ENCODE results near the gene TK1. TPM values are rescaled to one million over a fixed set of nuclear protein-coding genes. Genes with fewer than 3 reads are reported as not detected.
A peak's percentile ranks its signal among the peaks of the same experiment; 100 is the strongest.
"Not testable (repeated sequence)": the region's sequence is repeated elsewhere in the genome, so short reads cannot be mapped to it uniquely, and the experiment has no call there.

Gene TK1
- total RNA-seq, 1 donor from 2014 or later, result 51.8 TPM

DNA sequence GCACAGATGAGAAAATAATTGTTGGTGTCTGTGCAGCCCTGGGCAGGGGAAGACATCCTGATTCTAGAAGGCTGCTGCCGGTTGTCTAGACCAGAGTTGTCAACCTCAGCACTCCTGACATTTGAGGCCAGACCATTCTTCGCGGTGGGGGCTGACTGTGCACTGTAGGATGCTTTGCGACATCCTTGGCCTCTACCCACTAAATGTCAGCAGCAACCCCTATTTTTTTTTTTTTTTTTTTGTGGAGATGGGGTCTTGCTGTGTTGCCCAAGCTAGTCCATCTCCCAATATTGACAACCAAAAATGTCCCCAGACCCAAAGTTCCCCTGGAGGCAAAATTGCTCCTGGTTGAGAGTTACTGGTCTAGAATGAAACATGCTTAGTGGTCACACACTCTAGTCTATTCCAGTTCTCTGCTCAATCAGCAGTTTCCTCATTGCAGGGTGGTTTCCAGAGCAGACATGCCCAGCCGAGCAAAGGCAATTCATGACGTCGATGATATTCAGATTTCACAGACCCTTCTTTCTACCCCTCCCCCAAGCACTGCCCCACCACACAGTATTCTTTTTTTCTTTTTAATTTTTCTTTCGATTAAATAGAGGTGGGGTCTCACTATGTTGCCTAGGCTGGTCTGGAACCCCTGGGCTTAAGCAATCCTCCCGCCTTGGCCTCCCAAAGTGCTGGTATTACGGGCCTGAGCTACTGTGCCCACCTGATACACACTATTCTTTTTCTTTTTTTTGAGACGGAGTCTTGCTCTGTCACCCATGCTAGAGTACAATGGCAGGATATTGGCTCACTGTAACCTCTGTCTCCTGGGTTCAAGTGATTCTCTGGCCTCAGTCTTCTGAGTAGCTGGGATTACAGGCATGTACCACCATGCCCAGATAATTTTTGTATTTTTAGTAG, 31.7 kb downstream of the TK1 start:
- no peak for DNase-seq (ENCODE audit: extremely low read depth, low read depth, low spot score)

DNA sequence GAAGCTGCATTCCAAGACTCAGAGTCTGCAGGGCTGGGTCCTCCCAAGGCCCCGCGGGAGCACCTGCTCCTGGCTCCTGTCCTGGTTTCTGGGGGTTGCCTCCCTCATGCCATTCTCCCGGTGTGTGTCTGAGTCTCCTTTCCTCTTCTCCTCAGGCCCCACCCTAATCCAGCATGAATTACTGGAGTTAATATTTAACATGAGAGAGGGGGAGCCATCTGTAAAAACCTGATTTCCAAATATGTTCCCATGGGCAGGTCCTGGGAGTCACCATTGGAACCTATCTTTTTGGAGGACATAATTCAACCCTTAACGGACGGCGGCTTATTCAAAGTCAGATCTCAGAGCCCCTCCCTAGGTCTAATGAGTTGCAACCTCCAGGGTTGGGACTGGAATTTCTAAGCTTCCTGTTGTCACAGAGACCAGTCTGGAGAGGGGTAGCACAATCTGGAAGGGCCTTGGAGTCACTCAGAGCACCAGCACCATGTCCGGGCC, 35.3 kb downstream of the TK1 start:
- no peak for DNase-seq (ENCODE audit: extremely low read depth, low read depth, low spot score)

DNA sequence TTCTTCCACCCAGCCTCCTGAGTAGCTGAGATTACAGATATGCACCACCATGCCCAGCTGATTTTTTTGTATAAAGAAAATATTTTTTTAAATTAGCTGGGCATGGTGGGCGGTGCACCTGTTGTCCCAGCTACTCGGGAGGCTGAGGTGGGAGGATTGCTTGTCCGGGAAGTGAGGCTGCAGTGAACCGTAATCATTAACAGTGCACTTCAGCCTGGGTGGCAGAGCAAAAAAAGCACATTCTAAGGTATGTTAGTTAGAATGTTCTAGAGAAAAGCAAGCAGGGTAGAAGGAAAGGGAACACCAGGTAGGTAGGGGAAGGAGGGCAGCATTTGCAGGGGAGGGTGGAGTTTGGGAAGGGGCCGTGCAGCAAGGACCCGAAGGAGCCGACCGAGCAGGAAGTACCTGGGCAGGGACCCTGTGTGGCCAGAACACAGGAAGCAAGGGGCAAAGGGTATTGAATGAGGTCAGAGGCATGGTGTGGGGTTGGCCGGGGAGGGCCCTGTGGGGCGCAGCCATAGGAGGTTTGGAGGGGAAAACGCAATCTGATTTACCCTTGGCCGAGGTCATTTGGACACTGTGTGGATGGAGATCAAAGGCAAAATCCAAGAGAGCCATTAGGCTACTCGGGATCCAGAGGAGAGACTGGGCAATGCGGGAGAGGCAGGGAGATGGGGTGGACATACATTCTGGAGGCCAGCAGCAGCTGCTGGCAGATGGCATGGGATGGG, 38.4 kb downstream of the TK1 start:
- no peak for DNase-seq (ENCODE audit: extremely low read depth, low read depth, low spot score)

DNA sequence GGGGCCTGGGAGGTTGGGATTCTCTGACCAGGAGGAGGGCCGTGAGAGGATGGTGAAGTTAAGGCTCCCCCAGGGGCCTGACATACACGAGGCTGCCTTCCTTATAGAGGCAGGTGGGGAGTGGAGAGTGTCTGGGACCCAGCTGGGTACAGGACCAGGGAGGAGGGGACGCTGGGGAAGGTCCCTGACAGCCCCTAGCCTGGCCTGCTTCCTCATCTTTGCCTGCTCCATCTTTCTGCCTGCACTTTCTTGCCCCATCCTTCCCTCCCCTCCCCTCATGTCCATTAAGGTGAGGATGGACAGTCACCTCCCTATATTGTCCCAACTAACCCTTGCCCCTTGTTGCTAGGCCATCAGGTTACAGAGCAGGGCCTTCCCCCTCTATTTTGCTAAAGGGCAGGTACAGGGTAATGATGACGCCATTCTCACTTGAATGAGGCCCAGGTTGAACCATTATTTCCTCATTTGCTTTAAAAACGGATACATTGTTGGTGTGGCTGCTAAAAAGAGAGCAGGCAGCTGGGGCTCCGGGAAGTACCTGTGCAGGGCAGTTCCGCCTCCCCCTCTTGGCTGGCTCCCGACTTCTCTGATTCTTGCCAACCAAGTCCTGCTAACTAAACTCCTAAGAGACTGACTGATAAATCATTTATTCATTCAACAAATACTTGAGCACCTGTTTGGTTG, 39.4 kb downstream of the TK1 start:
- DNase-seq (ENCODE audit: extremely low read depth, low read depth, low spot score), result no peak

DNA sequence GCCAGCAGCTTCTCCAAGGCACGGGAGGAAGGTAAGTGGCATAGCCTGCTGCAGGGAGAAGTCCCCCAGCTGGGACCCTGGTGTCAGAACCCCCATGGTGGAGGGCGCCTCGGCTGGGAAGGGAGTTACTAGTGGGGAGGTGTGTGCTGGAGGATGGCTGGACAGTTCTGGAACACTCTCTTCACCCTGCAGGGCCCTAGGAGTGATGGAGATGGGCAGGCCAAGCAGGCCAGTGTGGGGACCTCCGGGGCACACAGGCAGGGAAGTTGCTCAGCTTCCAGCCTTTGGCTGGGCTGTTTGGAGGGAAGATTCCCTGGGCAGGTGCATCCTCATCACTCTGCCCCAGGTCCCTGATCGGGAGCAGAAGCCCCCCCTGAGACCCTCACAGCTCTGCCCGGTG, 40.0 kb downstream of the TK1 start:
- no peak for DNase-seq (ENCODE audit: extremely low read depth, low read depth, low spot score)

DNA sequence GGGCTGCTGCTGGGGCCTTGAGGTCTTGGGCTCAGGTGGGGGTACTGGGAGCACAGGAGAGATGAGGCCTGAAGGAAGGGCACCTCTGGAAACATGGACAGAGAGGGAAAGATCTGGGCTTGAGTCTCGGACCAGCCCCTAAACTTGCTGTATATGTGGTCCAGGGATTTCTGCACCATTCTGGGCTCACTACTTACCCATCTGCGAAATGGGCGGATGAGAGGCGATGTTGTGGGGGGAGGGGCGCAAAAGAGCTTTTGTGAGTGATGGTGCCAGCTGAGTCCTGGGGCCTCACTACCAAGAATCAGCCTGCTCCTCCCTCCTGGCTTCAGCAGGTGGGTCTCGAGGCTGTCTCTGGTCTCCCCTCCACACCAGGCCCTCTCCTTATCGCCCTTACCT, 40.4 kb downstream of the TK1 start:
- no peak for DNase-seq (ENCODE audit: extremely low read depth, low read depth, low spot score)

DNA sequence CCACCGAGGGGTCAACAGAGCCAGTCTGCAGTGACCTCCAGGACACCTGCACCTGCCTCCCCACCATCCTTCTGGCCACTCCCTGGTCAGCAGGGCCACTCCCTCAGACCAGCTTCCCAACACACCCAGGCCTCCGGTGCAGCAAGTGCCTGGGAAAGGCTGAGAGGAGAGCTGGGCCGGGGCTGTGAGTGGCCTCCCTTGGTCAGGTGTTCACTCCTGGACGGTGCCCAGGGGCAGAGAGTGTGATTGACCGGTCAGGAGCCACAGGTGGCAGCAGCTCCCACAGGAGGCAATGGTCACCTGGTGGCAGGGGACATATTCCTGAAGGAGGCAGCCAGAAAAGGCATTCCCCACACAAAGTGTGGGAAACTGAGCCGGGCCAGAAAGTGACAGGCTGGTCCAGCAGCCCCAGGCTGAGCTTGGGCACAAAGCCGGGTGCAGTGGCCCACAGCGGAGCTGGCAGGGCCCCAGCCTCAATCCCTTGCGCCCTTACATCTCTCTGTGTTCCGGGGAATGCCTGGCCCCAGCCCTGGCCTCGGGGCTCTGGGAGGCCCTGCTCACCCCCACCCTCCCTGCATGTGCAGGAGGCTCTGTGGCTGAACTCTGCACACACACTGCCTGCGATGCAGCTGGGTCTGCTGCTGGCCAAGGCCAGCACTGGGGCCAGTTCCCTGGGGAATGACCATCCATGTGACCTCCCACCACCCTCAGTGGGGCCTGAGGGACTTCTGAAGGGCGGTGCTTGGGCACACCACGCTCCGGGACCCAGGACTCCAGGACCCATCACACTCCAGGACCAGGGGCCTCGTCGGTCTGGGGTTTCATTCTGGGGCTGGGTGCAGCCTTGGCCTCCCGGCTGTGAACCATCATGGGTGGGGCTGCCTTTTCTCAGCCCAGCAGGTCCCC, 41.9 kb downstream of the TK1 start:
- DNase-seq (ENCODE audit: extremely low read depth, low read depth, low spot score), result no peak

DNA sequence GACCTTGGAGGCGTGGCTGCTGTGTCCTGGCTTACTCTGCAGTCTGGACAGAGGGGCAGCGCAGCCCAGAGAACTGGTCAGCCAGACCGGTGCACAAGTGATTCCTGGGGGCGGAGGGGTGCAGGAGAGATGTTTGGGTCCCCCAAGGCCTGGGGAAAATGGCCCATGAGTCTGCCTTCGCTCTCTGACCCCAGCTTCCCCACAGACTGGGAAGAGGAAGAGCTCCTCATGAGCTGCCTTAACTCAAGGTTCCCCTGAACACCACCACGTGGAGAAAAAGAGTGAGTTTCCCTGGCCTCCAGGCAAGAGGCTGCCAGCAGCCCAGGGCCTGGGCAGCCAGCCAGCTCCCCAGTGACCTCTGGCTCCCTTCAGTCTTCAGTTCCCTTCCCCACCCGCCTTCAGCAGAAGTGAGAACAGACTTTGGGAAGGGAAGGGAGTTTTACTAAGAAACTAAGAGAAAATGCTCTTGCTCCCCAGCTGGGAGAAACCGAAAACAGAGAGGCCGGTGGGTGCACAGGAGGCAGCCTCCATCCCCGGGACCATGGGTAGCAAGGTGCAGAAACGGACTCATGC, 42.6 kb downstream of the TK1 start:
- DNase-seq (ENCODE audit: extremely low read depth, low read depth, low spot score), result peak; percentile 22

DNA sequence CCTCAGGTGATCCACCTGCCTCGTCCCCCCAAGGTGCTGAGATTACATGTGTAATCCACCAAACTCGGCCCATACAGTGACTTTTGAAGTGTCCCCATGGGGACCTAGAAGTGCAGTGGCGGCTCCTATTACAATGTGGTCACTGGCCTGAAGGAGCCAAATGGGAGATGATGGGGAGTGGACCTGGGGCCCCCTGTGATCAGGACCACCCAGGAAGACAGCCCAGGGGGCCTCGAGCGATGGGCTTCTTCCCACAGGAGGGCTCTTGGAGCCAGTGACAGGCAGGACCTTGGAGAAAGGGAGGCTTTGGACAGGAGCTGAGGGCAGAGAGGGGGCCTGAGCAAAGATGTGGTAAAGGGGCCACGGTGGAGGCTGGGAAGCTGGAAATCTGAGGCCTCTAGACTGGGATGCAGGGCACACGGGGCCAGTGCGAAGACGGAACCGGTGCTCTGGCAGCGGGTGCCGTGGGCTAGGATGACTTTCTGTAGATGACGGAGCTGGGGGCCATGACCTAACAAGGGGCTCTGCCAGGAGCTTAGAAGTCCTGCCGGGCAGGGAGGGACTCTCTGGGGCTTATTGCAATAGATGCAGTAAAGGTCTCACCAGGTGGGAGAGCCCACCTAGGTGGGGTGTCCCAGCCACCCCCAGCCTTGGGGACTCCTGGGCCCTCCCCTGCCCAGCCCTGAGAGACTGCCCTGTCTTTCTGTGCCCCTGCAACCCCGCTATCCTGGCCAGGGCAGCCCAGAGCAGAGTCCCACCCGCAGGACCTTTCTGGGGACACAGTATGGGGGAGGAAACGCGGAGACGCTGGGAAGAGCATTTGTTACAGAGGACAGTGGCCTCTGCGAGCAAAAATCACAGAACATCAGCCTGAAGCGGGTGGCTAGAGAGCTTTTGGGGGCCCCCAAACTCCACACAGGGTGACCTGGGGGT, 43.4 kb downstream of the TK1 start:
- no peak for DNase-seq (ENCODE audit: extremely low read depth, low read depth, low spot score)

DNA sequence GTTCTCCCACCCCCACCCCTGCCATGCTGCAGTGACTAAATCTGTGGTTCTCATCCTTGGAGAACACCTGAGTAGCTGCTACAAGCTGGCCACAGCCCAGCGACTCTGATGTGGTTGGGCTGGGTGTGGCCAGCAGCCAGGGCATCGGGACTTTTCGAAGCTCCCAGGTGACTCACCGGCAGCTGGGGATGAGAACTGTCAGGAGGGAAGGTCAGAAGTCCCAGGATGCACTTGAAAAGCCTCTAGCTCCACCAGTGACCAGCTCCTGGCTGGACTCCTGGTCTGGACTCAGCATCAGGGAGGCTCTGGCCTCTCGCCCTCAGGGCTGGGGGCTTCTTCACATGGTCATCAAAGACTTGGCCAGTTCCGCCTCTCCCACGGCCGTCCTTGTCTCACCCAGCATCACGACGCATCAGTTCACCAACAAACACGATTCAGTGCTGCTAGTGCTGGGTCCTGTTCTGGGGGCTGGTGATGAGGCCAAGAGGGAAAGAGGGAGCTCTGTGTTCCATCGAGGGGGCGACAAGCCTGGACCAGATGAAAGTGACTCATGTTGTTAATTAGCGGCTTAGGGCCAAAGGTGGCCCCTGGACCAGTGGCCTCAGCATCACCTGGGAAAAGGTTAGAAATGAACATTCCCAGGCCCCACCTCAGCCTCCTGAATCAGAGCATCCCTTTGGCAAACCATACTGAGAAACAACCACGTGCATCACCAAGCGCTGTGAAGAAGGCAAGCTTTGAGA, 44.6 kb downstream of the TK1 start:
- DNase-seq (ENCODE audit: extremely low read depth, low read depth, low spot score), result no peak

DNA sequence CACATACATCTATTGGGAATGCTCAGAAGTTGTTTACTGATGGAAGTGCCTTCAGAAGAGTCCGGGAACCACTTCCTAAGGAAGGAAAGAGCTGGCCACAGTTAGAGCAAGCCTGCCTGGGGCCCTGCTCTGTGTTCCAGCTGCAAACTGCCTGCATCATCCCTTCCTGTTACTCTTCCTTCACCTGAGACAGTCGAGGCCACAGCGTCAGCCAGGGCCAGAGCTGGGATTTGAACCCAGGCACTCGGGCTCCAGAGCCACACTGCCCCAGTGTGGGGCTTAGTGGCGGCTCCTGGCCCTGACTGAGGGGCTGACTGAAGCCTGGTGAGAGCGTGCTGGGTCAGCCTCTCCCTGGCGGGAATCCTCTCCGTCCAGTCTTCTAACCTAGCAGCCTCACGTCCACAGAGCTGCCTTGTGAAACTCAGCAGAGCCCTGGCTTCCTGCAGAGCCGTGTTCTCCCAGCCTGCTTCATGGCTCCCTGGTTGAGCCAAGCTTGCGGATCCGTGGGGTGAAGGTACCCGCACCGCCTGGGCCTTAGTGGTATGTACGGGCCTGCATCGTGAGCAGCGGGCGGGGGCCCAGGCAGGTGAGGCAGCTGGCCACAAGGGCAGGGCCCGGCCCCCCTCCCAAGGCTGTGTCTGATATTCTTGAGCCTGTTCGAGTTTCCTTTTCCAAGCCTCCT, 45.3 kb downstream of the TK1 start:
- no peak for DNase-seq (ENCODE audit: extremely low read depth, low read depth, low spot score)

DNA sequence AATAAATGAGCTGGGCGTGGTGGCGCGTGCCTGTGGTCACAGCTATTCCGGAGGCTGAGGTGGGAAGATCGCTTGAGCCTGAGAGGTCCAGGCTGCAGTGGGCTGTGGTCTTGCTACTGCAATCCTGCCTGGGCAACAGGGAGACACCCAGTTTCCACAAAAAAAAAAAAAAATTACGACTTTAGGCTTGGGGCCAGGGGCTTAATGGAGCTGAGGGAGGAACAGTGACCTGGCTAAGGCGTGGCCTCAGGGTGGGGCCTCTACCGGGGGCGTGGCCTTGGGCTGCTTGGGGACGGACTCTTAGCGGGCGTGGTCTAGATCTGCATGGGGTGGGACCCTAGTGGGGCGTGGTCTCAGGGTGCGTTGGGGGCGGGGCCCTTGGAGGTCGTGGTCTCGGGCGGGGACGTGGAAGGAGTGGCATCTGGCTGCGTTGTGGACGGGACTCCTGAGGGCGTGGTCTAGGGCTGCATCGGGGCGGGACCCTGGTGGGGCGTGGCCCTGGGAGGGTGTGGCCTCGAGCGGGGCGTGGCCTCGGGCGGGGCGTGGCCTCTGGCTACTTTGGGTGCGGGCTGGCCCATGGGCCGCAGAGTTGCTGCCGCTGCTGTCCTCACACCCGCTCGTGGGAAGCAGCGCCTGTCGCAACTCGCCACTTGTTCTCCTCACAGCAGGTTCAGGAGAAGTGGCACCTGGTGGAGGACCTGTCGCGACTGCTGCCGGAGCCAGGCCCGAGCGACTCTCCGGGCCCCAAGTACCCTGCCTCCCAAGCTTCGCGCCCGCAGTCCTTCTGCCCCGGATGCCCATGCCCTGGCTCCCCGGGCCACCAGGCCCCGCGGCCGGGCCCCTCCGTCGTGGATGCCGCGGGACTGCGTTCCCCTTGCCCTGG, 46.4 kb downstream of the TK1 start:
- DNase-seq (ENCODE audit: extremely low read depth, low read depth, low spot score), result peak; percentile 29

DNA sequence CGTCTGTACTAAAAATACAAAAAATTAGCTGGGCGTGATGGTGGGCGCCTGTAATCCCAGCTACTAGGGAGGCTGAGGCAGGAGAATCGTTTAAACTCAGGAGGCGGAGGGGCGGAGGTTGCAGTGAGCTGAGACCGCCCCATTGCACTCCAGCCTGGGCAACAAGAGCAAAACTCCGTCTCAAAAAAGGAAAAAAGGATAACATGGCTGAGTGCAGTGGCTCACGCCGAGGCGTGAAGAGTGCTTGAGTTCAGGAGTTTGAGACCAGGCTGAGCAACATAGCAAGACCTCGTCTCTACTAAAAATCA, 47.0 kb downstream of the TK1 start:
- DNase-seq (ENCODE audit: extremely low read depth, low read depth, low spot score), result not testable (repeated sequence)

DNA sequence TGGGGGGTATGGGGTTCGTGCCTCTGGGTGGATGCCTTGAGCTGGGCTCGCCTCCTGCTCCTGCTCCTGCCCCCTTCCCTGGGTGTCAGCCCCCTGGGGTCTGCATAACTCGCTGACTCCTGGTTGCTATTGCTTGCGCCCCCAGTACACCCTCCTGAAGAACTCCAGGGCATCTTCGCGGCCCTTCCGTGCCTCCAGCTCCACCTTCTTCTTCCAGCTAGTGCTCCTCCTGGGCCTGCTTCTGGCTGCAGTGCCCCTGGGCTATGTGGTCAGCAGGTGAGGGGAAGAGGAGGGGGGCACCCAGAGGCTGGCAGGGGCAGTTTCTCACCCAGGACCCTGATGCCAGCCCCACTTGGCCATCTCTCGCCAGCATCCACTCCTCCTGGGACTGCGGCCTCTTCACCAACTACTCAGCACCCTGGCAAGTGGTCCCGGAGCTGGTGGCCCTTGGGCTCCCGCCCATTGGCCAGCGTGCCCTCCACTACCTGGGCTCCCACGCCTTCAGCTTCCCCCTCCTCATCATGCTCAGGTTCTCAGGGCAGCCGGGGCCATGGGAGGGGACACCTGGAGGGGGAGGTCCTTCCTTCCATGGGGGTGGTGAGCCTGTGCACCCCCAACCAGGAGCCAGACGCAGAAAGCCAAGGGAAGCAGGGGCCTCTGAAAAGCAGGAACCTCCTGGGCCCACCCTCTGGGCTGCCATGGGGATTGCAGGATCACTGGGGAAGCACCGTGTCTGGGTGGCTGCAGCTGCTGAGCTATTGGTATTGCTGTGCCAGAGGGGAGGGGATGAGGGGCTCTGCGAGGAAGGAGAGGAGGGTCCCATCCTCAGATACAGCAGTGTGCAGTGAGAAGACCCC, 48.4 kb downstream of the TK1 start:
- DNase-seq (ENCODE audit: extremely low read depth, low read depth, low spot score), result no peak

DNA sequence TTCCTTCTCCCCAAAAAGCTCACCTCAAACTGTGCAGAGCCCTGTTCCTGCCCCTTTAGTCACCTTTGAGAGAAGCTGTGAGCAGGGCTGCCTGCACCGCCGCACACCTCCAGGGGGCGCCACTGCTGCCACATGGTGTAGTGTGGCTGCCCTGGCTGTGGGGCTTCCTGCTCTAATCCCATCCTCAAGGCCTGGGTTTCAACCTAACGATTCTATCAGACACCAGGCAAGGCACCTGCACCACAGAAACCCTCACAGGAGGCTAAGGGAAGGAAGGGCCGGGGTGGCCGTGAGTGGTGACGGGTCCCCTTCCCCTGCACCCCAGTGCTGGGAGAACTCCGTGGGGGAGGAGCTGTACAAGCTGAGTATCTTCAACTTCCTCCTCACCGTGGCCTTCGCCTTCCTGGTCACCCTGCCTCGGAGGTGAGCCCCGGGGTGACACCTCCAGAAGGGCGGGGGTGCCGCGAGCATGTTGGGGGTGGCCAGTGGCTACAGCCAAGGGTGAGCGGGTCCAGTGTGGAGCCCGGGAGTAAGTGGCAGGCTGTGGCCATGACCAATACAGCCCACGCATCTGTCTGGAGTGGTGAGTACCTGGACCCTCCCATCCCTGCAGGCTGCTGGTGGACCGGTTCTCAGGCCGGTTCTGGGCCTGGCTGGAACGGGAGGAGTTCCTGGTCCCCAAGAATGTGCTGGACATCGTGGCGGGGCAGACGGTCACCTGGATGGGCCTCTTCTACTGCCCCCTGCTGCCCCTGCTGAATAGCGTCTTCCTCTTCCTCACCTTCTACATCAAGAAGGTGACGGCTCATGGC, 49.3 kb downstream of the TK1 start:
- DNase-seq (ENCODE audit: extremely low read depth, low read depth, low spot score), result no peak
